ENCODE data around the gene ACVRL1. TPM values are rescaled to one million over a fixed set of nuclear protein-coding genes. Genes with fewer than 3 reads are reported as not detected.

The ACVRL1 gene
- total and polyA plus RNA-seq, 7 donors = 10.8 to 40.8 (median 24.1) TPM

GRCh38 chr12:51869496-51869865 is 37.8 kb upstream of the ACVRL1 start:
- 20 to 28% (median 27%) methylated on average over 16 to 20 of the region's 20 CpGs for WGBS, 3 donors
- DNase-seq (peak in 1 of 2 donors; percentile 44), ATAC-seq (no peak)
- intact Hi-C loops (cut with DNase I) = no loop called here
- peak overlapping the region; percentile 58 for H3K4me3 ChIP-seq
- TF ChIP-seq, protein P1, sequence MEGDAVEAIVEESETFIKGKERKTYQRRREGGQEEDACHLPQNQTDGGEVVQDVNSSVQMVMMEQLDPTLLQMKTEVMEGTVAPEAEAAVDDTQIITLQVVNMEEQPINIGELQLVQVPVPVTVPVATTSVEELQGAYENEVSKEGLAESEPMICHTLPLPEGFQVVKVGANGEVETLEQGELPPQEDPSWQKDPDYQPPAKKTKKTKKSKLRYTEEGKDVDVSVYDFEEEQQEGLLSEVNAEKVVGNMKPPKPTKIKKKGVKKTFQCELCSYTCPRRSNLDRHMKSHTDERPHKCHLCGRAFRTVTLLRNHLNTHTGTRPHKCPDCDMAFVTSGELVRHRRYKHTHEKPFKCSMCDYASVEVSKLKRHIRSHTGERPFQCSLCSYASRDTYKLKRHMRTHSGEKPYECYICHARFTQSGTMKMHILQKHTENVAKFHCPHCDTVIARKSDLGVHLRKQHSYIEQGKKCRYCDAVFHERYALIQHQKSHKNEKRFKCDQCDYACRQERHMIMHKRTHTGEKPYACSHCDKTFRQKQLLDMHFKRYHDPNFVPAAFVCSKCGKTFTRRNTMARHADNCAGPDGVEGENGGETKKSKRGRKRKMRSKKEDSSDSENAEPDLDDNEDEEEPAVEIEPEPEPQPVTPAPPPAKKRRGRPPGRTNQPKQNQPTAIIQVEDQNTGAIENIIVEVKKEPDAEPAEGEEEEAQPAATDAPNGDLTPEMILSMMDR (IDR thresholded peaks at IDR 0.05) = no peak
- H3K9me3 ChIP-seq = no peaks in the 10 kb centered on the region
- H3K36me3 ChIP-seq (ENCODE audit: insufficient read depth in 1 of 2, low read depth in 1 of 2) = no peaks in the 10 kb centered on the region
- peaks cover 2% of the 10 kb centered on the region for H3K4me1 ChIP-seq
- H3K27ac ChIP-seq = no peak overlapping the region
- peaks cover 0 to 50% (median 3%) of the 10 kb centered on the region in 3 donors for H3K27me3 ChIP-seq (ENCODE audit: insufficient read depth in 3 of 3, low read length in 2 of 3)

DNA sequence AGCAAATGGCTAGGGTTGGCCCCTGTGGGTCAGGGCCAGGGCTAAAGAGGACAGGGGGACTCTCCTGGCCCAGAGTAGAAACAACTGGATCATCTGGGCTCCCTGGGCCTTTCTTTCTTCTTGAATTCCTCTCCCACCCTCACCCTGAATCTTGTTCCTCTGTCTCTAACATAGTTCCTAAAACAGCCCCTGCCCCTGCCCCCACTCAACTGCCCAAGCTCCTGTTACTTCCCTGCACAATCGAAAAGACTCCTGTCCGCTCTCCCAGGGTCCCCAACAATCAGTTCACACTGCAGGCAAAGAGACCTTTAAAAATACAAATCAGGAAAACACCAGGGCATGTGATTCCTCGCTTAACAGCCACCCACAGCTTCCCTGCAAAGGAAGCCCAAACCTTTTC is 37.4 kb upstream of the ACVRL1 start:
- intact Hi-C loops (cut with DNase I) = loop anchor here in 1 of 2 donors (5.0 kb wide), 1 partner anchor 448 kb away; the partner anchor contains the start of gene SLC4A8
- Histone ChIP-seq H3K27ac (no peak overlapping the region), H3K4me1 (no peaks in the 10 kb centered on the region), H3K9me3 (no peaks in the 10 kb centered on the region), H3K27me3 (ENCODE audit: insufficient read depth in 3 of 3, low read length in 2 of 3) (peaks cover 0 to 48% (median 3%) of the 10 kb centered on the region in 3 donors), H3K4me3 (no peak overlapping the region), H3K36me3 (ENCODE audit: insufficient read depth in 1 of 2, low read depth in 1 of 2) (no peaks in the 10 kb centered on the region)
- TF ChIP-seq, protein P1 (IDR thresholded peaks at IDR 0.05) = no peak
- DNase-seq = no peak
- ATAC-seq = no peak
- 57 to 83% (median 80%) methylated on average over 3 of the region's 3 CpGs for WGBS, 3 donors

- no peaks in the 10 kb centered on the region for H3K4me1 ChIP-seq
- intact Hi-C loops (cut with DNase I) = loop anchor here in 1 of 2 donors (5.0 kb wide), 1 partner anchor 448 kb away; the partner anchor contains the start of gene SLC4A8
- no peak for DNase-seq
- TF ChIP-seq, protein P1 (IDR thresholded peaks at IDR 0.05) = no peak
- no peaks in the 10 kb centered on the region for H3K36me3 ChIP-seq (ENCODE audit: insufficient read depth in 1 of 2, low read depth in 1 of 2)
- WGBS, 3 donors = 77 to 80% (median 79%) methylated on average over 4 of the region's 4 CpGs
- H3K9me3 ChIP-seq = no peaks in the 10 kb centered on the region
- H3K4me3 ChIP-seq = no peak overlapping the region
- no peak overlapping the region for H3K27ac ChIP-seq
- H3K27me3 ChIP-seq (ENCODE audit: insufficient read depth in 3 of 3, low read length in 2 of 3) = peaks cover 0 to 44% (median 3%) of the 10 kb centered on the region in 3 donors
- ATAC-seq = no peak
Measured at GRCh38 chr12:51870504-51870903, 36.8 kb upstream of the ACVRL1 start.

DNA sequence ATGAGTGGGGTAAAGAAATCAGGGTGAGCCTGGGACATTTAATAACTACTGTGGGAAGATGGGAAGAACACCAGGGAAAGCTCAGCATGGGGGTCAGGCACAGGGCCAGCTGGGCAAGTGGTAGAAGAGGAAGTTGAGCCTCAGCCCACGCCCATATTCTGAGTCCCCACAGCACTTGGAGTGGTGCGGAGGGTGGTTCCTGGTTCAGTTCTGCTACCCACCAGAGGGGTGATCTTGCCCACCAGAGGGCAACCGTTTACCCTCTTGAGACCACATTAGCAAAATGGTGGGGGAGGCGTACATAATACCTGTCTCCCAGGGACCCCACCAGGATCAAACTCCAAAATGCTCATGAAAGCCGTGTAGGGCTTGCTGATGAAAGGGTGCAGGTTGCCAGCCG is 36.2 kb upstream of the ACVRL1 start:
- TF ChIP-seq, protein P1 (IDR thresholded peaks at IDR 0.05) = no peak
- Histone ChIP-seq H3K36me3 (ENCODE audit: insufficient read depth in 1 of 2, low read depth in 1 of 2) (no peaks in the 10 kb centered on the region), H3K4me3 (no peak overlapping the region), H3K9me3 (no peaks in the 10 kb centered on the region), H3K27ac (no peak overlapping the region), H3K27me3 (ENCODE audit: insufficient read depth in 3 of 3, low read length in 2 of 3) (peaks cover 0 to 43% (median 3%) of the 10 kb centered on the region in 3 donors), H3K4me1 (no peaks in the 10 kb centered on the region)
- ATAC-seq (no peak), DNase-seq (peak; percentile 48 to 60)
- intact Hi-C loops (cut with DNase I) = loop anchor here in 1 of 2 donors (5.0 kb wide), 1 partner anchor 449 kb away; the partner anchor contains the start of gene SLC4A8
- WGBS, 3 donors = 68 to 81% (median 76%) methylated on average over 6 of the region's 6 CpGs
